Measurements from ENCODE around the gene LDHD. TPM values are rescaled to one million over a fixed set of nuclear protein-coding genes. Genes with fewer than 3 reads are reported as not detected.

LDHD gene
- total and polyA plus RNA-seq, 10 of the 15 experiments (the other 5 are each of a cell fraction or from before 2014, with no cell fraction given) = 0.10 to 0.12 TPM; not detected in 8

- no peak overlapping the region for H3K4me3 ChIP-seq
- H3K36me3 ChIP-seq (ENCODE audit: control insufficient read depth in 2 of 2, insufficient read depth in 2 of 2, low read length in 1 of 2) = no peaks in the 10 kb centered on the region
- RAD21 ChIA-PET (ENCODE audit: unreplicated experiment) = interaction anchor here (0.5 to 0.9 kb wide), 4 partner anchors 10 to 68 kb away, joined by 3 to 5 read pairs (median 4); no protein-coding TSS in a partner anchor
- H3K79me2 ChIP-seq (ENCODE audit: control insufficient read depth, insufficient read depth, low read length) = no peaks in the 10 kb centered on the region; the same call in 1 of the 2 replicates
- ATAC-seq = peak; percentile 88
- BruUV-seq (replicated peaks) = no TSS peak
- no peak overlapping the region for H2AFZ ChIP-seq (ENCODE audit: control insufficient read depth, low read depth, low read length)
- no peak for FAIRE-seq
- H3K27me3 ChIP-seq (replicated peaks in 1 of 2; ENCODE audit: control insufficient read depth in 2 of 2, insufficient read depth in 2 of 2, low read length in 1 of 2) = no peaks in the 10 kb centered on the region
- no peak for DNase-seq (ENCODE audit: low read depth, low spot score)
- intact Hi-C loops (cut with micrococcal nuclease; ENCODE audit: unreplicated experiment) (no loop called here), in situ Hi-C loops (cut with MboI) (no loop called here)
- H3K9ac ChIP-seq (ENCODE audit: control insufficient read depth, insufficient read depth, low read length) = no peak overlapping the region
- peaks cover 23% of the 10 kb centered on the region for H3K4me1 ChIP-seq (ENCODE audit: control insufficient read depth, insufficient read depth, low read length)
- no peak overlapping the region for H3K27ac ChIP-seq (ENCODE audit: control insufficient read depth, insufficient read depth)
- SMC1A ChIA-PET (ENCODE audit: uncharacterized antibody, unreplicated experiment) = interaction anchor here (0.9 to 1.7 kb wide), 3 partner anchors 13 to 235 kb away, joined by 3 to 4 read pairs (median 4); no protein-coding TSS in a partner anchor
- no peak overlapping the region for H3K4me2 ChIP-seq (ENCODE audit: control insufficient read depth, insufficient read depth)
- CTCF ChIA-PET = interaction anchor here (1.1 to 2.1 kb wide), 2 partner anchors 10 to 13 kb away, joined by 7 read pairs; no protein-coding TSS in a partner anchor
- H3K9me3 ChIP-seq (replicated peaks; ENCODE audit: control insufficient read depth, insufficient read depth, low read length) = no peaks in the 10 kb centered on the region
- POLR2A ChIA-PET = no interaction called here
- H4K20me1 ChIP-seq (ENCODE audit: control insufficient read depth, insufficient read depth) = no peaks in the 10 kb centered on the region
- WGBS (ENCODE audit: insufficient coverage, insufficient replicate concordance, low lambda C conversion rate, missing lambda C conversion rate) = 72% methylated on average over 15 of the region's 15 CpGs
- TF ChIP-seq EZH2 (IDR thresholded peaks at IDR 0.05; ENCODE audit: borderline replicate concordance, control insufficient read depth, low read depth, low read length) = no peak
- peak; percentile 45; the same call in 1 of the 2 replicates for TF ChIP-seq CREM (IDR thresholded peaks at IDR 0.05; ENCODE audit: low read depth)
- TF ChIP-seq RUNX3 (IDR thresholded peaks at IDR 0.05; ENCODE audit: low read length) = peak; percentile 15; the same call in 1 of the 2 replicates
- peak; percentile 72; the same call in 1 of the 2 replicates for TF ChIP-seq PAX5 (IDR thresholded peaks at IDR 0.05; ENCODE audit: borderline replicate concordance, low read depth, low read length)
- TF ChIP-seq SMAD1 (IDR thresholded peaks at IDR 0.05; ENCODE audit: low read depth, partially characterized antibody) = no peak
- TF ChIP-seq JUNB (IDR thresholded peaks at IDR 0.05) = no peak
- peak; percentile 55; the same call in 1 of the 2 replicates for TF ChIP-seq CREB1 (IDR thresholded peaks at IDR 0.05; ENCODE audit: low read depth)
- TF ChIP-seq CHD1 (IDR thresholded peaks at IDR 0.05; ENCODE audit: low read depth, low read length) = no peak
- TF ChIP-seq ASH2L (IDR thresholded peaks at IDR 0.05; ENCODE audit: borderline replicate concordance, low read depth) = no peak
- TF ChIP-seq YY1 (IDR thresholded peaks at IDR 0.05; ENCODE audit: low read depth, low read length) = 0 out of 2 replicates have a peak, but pooled peaks have one; percentile 37
- TF ChIP-seq, protein P1, sequence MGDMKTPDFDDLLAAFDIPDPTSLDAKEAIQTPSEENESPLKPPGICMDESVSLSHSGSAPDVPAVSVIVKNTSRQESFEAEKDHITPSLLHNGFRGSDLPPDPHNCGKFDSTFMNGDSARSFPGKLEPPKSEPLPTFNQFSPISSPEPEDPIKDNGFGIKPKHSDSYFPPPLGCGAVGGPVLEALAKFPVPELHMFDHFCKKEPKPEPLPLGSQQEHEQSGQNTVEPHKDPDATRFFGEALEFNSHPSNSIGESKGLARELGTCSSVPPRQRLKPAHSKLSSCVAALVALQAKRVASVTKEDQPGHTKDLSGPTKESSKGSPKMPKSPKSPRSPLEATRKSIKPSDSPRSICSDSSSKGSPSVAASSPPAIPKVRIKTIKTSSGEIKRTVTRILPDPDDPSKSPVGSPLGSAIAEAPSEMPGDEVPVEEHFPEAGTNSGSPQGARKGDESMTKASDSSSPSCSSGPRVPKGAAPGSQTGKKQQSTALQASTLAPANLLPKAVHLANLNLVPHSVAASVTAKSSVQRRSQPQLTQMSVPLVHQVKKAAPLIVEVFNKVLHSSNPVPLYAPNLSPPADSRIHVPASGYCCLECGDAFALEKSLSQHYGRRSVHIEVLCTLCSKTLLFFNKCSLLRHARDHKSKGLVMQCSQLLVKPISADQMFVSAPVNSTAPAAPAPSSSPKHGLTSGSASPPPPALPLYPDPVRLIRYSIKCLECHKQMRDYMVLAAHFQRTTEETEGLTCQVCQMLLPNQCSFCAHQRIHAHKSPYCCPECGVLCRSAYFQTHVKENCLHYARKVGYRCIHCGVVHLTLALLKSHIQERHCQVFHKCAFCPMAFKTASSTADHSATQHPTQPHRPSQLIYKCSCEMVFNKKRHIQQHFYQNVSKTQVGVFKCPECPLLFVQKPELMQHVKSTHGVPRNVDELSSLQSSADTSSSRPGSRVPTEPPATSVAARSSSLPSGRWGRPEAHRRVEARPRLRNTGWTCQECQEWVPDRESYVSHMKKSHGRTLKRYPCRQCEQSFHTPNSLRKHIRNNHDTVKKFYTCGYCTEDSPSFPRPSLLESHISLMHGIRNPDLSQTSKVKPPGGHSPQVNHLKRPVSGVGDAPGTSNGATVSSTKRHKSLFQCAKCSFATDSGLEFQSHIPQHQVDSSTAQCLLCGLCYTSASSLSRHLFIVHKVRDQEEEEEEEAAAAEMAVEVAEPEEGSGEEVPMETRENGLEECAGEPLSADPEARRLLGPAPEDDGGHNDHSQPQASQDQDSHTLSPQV (IDR thresholded peaks at IDR 0.05) = no peak
- peak; percentile 76; the same call in 1 of the 2 replicates for TF ChIP-seq TCF12 (IDR thresholded peaks at IDR 0.05; ENCODE audit: low read depth, low read length)
- TF ChIP-seq EED (IDR thresholded peaks at IDR 0.05; ENCODE audit: low read depth) = peak; percentile 57
- TF ChIP-seq NFXL1 (IDR thresholded peaks at IDR 0.05; ENCODE audit: borderline replicate concordance) = no peak
These were observed 18.4 kb downstream of the LDHD start for GRCh38 chr16:75097941-75098901.
